ENCODE measurements around the gene CYP24A1. TPM values are rescaled to one million over a fixed set of nuclear protein-coding genes. Genes with fewer than 3 reads are reported as not detected.
A peak's percentile ranks its signal among the peaks of the same experiment; 100 is the strongest.

The CYP24A1 gene
- total and polyA plus RNA-seq, 2 of the 13 experiments (the other 11 are each of a cell fraction or from before 2014, with no cell fraction given), result 9.4 to 32.7 TPM

DNA sequence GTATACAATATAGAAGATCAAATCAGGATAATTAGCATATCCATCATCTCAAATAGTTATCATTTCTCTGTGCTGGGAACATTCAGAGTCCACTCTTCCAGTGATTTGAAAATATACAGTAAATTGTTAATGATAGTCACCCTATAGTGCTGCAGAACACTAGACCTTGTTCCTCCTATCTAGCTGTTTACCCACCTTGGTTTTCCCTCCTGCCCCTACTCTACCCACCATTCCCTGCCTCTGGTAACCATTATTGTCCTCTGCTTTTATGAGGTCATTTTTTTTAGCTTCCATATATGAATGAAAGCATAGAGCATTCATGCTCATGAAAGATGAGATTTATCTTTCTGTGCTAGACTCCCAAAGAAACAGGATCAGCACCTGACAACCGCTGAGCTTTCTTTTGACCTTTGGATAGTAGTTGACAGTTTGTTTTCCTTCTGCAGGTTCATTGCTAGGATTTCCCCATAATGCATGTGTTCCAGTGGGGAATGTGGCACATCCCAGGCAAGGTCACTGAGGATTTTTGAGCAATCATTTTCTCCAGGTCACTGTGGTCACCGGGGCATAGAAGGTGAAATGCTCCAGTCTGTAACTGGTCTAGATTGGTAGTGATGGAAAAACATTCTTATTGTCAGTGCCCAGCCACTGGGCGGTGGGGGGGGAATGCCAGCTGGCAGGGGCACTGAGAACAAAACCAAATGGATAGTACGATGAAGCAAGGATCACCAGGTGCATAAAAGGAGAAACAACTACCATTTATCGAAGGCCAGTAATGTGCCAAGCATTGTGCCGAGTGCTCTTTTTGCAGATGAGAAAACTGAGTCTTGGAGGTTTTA is 69.8 kb downstream of the CYP24A1 start (continued):
- TF ChIP-seq, protein P1, sequence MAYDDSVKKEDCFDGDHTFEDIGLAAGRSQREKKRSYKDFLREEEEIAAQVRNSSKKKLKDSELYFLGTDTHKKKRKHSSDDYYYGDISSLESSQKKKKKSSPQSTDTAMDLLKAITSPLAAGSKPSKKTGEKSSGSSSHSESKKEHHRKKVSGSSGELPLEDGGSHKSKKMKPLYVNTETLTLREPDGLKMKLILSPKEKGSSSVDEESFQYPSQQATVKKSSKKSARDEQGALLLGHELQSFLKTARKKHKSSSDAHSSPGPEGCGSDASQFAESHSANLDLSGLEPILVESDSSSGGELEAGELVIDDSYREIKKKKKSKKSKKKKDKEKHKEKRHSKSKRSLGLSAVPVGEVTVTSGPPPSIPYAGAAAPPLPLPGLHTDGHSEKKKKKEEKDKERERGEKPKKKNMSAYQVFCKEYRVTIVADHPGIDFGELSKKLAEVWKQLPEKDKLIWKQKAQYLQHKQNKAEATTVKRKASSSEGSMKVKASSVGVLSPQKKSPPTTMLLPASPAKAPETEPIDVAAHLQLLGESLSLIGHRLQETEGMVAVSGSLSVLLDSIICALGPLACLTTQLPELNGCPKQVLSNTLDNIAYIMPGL (CRISPR knock-in tag; IDR thresholded peaks at IDR 0.05; ENCODE audit: borderline replicate concordance in 1 of 2, low read depth in 1 of 2), result peak; percentile 66 to 74; a peak in 2 of 4 replicates
- TF ChIP-seq GTF3A (CRISPR knock-in tag; conservative IDR thresholded peaks at IDR 0.05), result no peak
- TF ChIP-seq ZNF101 (CRISPR knock-in tag; IDR thresholded peaks at IDR 0.05; ENCODE audit: borderline replicate concordance, low read depth), result 0 out of 2 replicates have a peak, but pooled peaks have one; percentile 24
- TF ChIP-seq FOXM1 (CRISPR knock-in tag; IDR thresholded peaks at IDR 0.05), result peak; percentile 46; the same call in 1 of the 2 replicates
- TF ChIP-seq JDP2 (CRISPR knock-in tag; IDR thresholded peaks at IDR 0.05; ENCODE audit: borderline replicate concordance), result peak; percentile 25; the same call in 1 of the 2 replicates
- TF ChIP-seq, protein P2, sequence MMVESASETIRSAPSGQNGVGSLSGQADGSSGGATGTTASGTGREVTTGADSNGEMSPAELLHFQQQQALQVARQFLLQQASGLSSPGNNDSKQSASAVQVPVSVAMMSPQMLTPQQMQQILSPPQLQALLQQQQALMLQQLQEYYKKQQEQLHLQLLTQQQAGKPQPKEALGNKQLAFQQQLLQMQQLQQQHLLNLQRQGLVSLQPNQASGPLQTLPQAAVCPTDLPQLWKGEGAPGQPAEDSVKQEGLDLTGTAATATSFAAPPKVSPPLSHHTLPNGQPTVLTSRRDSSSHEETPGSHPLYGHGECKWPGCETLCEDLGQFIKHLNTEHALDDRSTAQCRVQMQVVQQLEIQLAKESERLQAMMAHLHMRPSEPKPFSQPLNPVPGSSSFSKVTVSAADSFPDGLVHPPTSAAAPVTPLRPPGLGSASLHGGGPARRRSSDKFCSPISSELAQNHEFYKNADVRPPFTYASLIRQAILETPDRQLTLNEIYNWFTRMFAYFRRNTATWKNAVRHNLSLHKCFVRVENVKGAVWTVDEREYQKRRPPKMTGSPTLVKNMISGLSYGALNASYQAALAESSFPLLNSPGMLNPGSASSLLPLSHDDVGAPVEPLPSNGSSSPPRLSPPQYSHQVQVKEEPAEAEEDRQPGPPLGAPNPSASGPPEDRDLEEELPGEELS (CRISPR knock-in tag; IDR thresholded peaks at IDR 0.05), result peak; percentile 99
- TF ChIP-seq PLRG1 (conservative IDR thresholded peaks at IDR 0.05), result no peak
- TF ChIP-seq, protein P3, sequence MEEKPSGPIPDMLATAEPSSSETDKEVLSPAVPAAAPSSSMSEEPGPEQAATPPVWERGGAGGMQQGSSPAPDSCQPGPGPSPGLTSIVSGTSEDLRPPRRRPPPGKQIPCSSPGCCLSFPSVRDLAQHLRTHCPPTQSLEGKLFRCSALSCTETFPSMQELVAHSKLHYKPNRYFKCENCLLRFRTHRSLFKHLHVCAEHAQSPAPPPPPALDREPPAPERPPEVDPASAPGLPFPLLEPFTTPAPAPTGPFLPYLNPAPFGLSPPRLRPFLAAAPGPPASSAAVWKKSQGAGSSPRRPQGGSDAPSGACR (CRISPR knock-in tag; IDR thresholded peaks at IDR 0.05), result 0 out of 2 replicates have a peak, but pooled peaks have one; percentile 35
- TF ChIP-seq, protein P4, sequence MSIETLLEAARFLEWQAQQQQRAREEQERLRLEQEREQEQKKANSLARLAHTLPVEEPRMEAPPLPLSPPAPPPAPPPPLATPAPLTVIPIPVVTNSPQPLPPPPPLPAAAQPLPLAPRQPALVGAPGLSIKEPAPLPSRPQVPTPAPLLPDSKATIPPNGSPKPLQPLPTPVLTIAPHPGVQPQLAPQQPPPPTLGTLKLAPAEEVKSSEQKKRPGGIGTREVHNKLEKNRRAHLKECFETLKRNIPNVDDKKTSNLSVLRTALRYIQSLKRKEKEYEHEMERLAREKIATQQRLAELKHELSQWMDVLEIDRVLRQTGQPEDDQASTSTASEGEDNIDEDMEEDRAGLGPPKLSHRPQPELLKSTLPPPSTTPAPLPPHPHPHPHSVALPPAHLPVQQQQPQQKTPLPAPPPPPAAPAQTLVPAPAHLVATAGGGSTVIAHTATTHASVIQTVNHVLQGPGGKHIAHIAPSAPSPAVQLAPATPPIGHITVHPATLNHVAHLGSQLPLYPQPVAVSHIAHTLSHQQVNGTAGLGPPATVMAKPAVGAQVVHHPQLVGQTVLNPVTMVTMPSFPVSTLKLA (IDR thresholded peaks at IDR 0.05), result peak; percentile 83
- TF ChIP-seq ZC3H13 (CRISPR knock-in tag; IDR thresholded peaks at IDR 0.05), result peak; percentile 71; the same call in 1 of the 2 replicates
- TF ChIP-seq ZNF747 (CRISPR knock-in tag; IDR thresholded peaks at IDR 0.05; ENCODE audit: borderline replicate concordance), result peak; percentile 69; the same call in 1 of the 2 replicates
- no peak; the same call in 1 of the 2 replicates for TF ChIP-seq ATRX (CRISPR knock-in tag; IDR thresholded peaks at IDR 0.05; ENCODE audit: borderline replicate concordance)
- TF ChIP-seq ZNF569 (CRISPR knock-in tag; IDR thresholded peaks at IDR 0.05; ENCODE audit: borderline replicate concordance), result no peak
- peak; percentile 80 for TF ChIP-seq MAFF (IDR thresholded peaks at IDR 0.05; ENCODE audit: low read depth, low read length)
- no peak for TF ChIP-seq SNRNP70 (IDR thresholded peaks at IDR 0.05; ENCODE audit: low read depth, low read length)
- peak; percentile 86 for TF ChIP-seq ZNF335 (CRISPR knock-in tag; IDR thresholded peaks at IDR 0.05)
- no peak; the same call in 1 of the 2 replicates for TF ChIP-seq ZNF737 (CRISPR knock-in tag; IDR thresholded peaks at IDR 0.05; ENCODE audit: borderline replicate concordance)
- TF ChIP-seq HDAC2 (CRISPR knock-in tag; IDR thresholded peaks at IDR 0.05), result peak; percentile 100
- peak; percentile 13; the same call in 1 of the 2 replicates for TF ChIP-seq RFX3 (CRISPR knock-in tag; IDR thresholded peaks at IDR 0.05)
- TF ChIP-seq REL (CRISPR knock-in tag; conservative IDR thresholded peaks at IDR 0.05), result 0 out of 2 replicates have a peak, but pooled peaks have one; percentile 36
- TF ChIP-seq RFXAP (CRISPR knock-in tag; IDR thresholded peaks at IDR 0.05; ENCODE audit: borderline replicate concordance), result peak; percentile 97
- TF ChIP-seq ZNF558 (CRISPR knock-in tag; IDR thresholded peaks at IDR 0.05; ENCODE audit: borderline replicate concordance), result no peak
- no peak for TF ChIP-seq CBX2 (IDR thresholded peaks at IDR 0.05; ENCODE audit: low read depth, low read length)
- TF ChIP-seq CBX2 (CRISPR knock-in tag; IDR thresholded peaks at IDR 0.05; ENCODE audit: low read depth), result no peak
